DND-41 (cell line): ENCODE data around the gene COLEC12.

Experiments used
- ATAC-seq: fragments of 200-7000 bp; cut with Tn5 transposase; 3 replicates; pipeline ENCODE4 v1.9.1; 2021; ENCODE audit warnings: low read depth; ENCODE audit not compliant: insufficient read depth
- DNase-seq: peaks from one replicate; pipeline ENCODE4 v3.0.0-alpha.2; 2020
- H2AFZ ChIP-seq: 2 replicates; pipeline ENCODE4 v1.6.0; 2012; ENCODE audit warnings: low read depth, low read length
- H3K27ac ChIP-seq: 2 replicates; pipeline ENCODE4 v1.5.1; 2012; ENCODE audit warnings: low read length, inconsistent platforms
- H3K27me3 ChIP-seq: fragments of 200-600 bp; sonication (generic); 2 replicates; pipeline ENCODE4 v1.6.0; 2012; ENCODE audit warnings: low read length, mild to moderate bottlenecking, inconsistent platforms; ENCODE audit not compliant: insufficient read depth, poor library complexity
- H3K36me3 ChIP-seq: 2 replicates; pipeline ENCODE4 v1.5.1; 2012; ENCODE audit warnings: low read length, inconsistent platforms; ENCODE audit not compliant: insufficient read depth
- H3K4me1 ChIP-seq: 2 replicates; pipeline ENCODE4 v1.5.1; 2012; ENCODE audit warnings: mild to moderate bottlenecking, low read length; ENCODE audit not compliant: insufficient read depth
- H3K4me2 ChIP-seq: 2 replicates; pipeline ENCODE4 v1.6.0; 2012; ENCODE audit warnings: mild to moderate bottlenecking, moderate library complexity, low read length, inconsistent platforms; ENCODE audit not compliant: insufficient read depth
- H3K4me3 ChIP-seq, 2 experiments: fragments of 200-600 bp in 1 of 2; shearing (Covaris generic) in 1 of 2; 2 replicates each; pipeline ENCODE4 v1.5.1; 2012 to 2016; ENCODE audit warnings: inconsistent platforms in 2 of 2, low read length in 2 of 2, mild to moderate bottlenecking in 2 of 2, low read depth in 1 of 2, moderate library complexity in 1 of 2
- H3K79me2 ChIP-seq: 2 replicates; pipeline ENCODE4 v1.6.0; 2012; ENCODE audit warnings: low read length, inconsistent platforms; ENCODE audit not compliant: insufficient read depth
- H3K9ac ChIP-seq: 2 replicates; pipeline ENCODE4 v1.6.0; 2012; ENCODE audit warnings: low read depth, mild to moderate bottlenecking, inconsistent platforms, low read length, moderate library complexity
- H3K9me3 ChIP-seq: 2 replicates; pipeline ENCODE4 v1.5.1; 2012; ENCODE audit warnings: low read length, moderate library complexity, mild to moderate bottlenecking, inconsistent platforms; ENCODE audit not compliant: insufficient read depth, severe bottlenecking
- H4K20me1 ChIP-seq: 2 replicates; pipeline ENCODE4 v1.6.0; 2012; ENCODE audit warnings: low read length; ENCODE audit not compliant: insufficient read depth
- CTCF ChIP-seq: IDR thresholded peaks from 2 replicates; pipeline ENCODE4 v1.5.1; 2012; ENCODE audit warnings: borderline replicate concordance, low read length, moderate library complexity, mild to moderate bottlenecking; ENCODE audit not compliant: poor library complexity, severe bottlenecking; ENCODE audit errors: extremely low read depth
- EZH2 ChIP-seq: IDR thresholded peaks from 3 replicates; pipeline ENCODE4 v1.6.1; 2012; ENCODE audit warnings: borderline replicate concordance, low read depth, mild to moderate bottlenecking, moderate library complexity, low read length, inconsistent platforms; ENCODE audit not compliant: severe bottlenecking

The COLEC12 gene

GRCh38 chr18:519019-519879 lies 18.7 kb upstream of the COLEC12 start:
- DNase-seq (no peak), ATAC-seq (no peak)
- H3K36me3 ChIP-seq = no peaks in the 10 kb centered on the region
- no peaks in the 10 kb centered on the region for H3K79me2 ChIP-seq
- no peak overlapping the region for H3K4me2 ChIP-seq
- no peaks in the 10 kb centered on the region for H3K4me1 ChIP-seq
- H3K27ac ChIP-seq = no peak overlapping the region
- peaks cover 2% of the 10 kb centered on the region for H3K9me3 ChIP-seq
- no peaks in the 10 kb centered on the region for H3K27me3 ChIP-seq
- H4K20me1 ChIP-seq = no peaks in the 10 kb centered on the region
- no peak overlapping the region for H3K9ac ChIP-seq
- no peak overlapping the region for H3K4me3 ChIP-seq
- TF ChIP-seq EZH2 = no peak
- TF ChIP-seq CTCF = no peak
- no peak overlapping the region for H2AFZ ChIP-seq

GRCh38 chr18:518081-518480 lies 17.6 kb upstream of the COLEC12 start:
- no peak overlapping the region for H2AFZ ChIP-seq
- H3K9ac ChIP-seq = no peak overlapping the region
- no peak overlapping the region for H3K4me2 ChIP-seq
- peaks cover 2% of the 10 kb centered on the region for H3K9me3 ChIP-seq
- no peak overlapping the region for H3K4me3 ChIP-seq
- DNase-seq (no peak), ATAC-seq (no peak)
- H4K20me1 ChIP-seq = no peaks in the 10 kb centered on the region
- H3K27me3 ChIP-seq = no peaks in the 10 kb centered on the region
- TF ChIP-seq CTCF = no peak
- TF ChIP-seq EZH2 = no peak
- no peaks in the 10 kb centered on the region for H3K4me1 ChIP-seq
- H3K27ac ChIP-seq = no peak overlapping the region
- H3K36me3 ChIP-seq = no peaks in the 10 kb centered on the region
- H3K79me2 ChIP-seq = no peaks in the 10 kb centered on the region

GRCh38 chr18:515838-516237 lies 15.3 kb upstream of the COLEC12 start:
- Histone ChIP-seq H3K27ac (no peak overlapping the region), H3K4me3 (no peak overlapping the region), H3K9me3 (peaks cover 2% of the 10 kb centered on the region), H3K79me2 (no peaks in the 10 kb centered on the region), H3K4me1 (no peaks in the 10 kb centered on the region), H3K4me2 (no peak overlapping the region), H2AFZ (no peak overlapping the region), H3K36me3 (no peaks in the 10 kb centered on the region), H3K9ac (no peak overlapping the region), H4K20me1 (no peaks in the 10 kb centered on the region), H3K27me3 (no peaks in the 10 kb centered on the region)
- TF ChIP-seq CTCF (no peak), EZH2 (no peak)
- DNase-seq (no peak), ATAC-seq (no peak)
